K562 (cell line): Measurements from ENCODE around the gene IRF2. TPM values are rescaled to one million over a fixed set of nuclear protein-coding genes. Genes with fewer than 3 reads are reported as not detected.

Source experiments
- ATAC-seq: fragments of 200-7000 bp; cut with Tn5 transposase; 3 replicates; pipeline ENCODE4 v1.9.1; 2020; ENCODE audit warnings: moderate library complexity
- BruUV-seq: library from RNA; stranded (reverse); fragments of 400-500 nt; replicated peaks from 2 replicates; lab custom pipeline; 2021; lab: Mats Ljungman, UMichigan
- CTCF ChIA-PET: fragments of 300-600 bp; formaldehyde crosslinking; extraction: SDS; loops from one replicate; lab custom pipeline; 2021; ENCODE audit warnings: low intra/inter-chr PET ratio; lab: Yijun Ruan, JAX
- POLR2A ChIA-PET: fragments of 300-600, 350-650 bp; sonication (Branson Sonifier 250); formaldehyde crosslinking; extraction: SDS; loops from one replicate; lab custom pipeline; 2021; ENCODE audit warnings: antibody characterized with exemption, inconsistent platforms; lab: Yijun Ruan, JAX
- DNase-seq, 4 experiments: peaks; one replicate each; pipeline versions ENCODE4 v3.0.0 to v3.0.0-alpha.2; 2011 to 2018; ENCODE audit warnings: low spot score in 3 of 4, mixed read lengths in 3 of 4; ENCODE audit errors: extremely low read depth in 1 of 4
- FAIRE-seq: peaks from 2 replicates; lab custom pipeline; 2011; peaks lifted over from hg19 to GRCh38; lab: Jason Lieb, UNC
- H2AFZ ChIP-seq: 2 replicates; pipeline ENCODE4 v1.6.0; 2011; ENCODE audit warnings: low read depth, low read length, control low read depth, inconsistent platforms
- H3K27ac ChIP-seq: fragments of 200-600 bp; 3 replicates; pipeline ENCODE4 v1.8.0; 2011; ENCODE audit warnings: low read depth, mild to moderate bottlenecking, control low read depth, inconsistent platforms, low read length, moderate library complexity, mixed read lengths; ENCODE audit errors: extremely low read depth
- H3K27me3 ChIP-seq, 2 experiments: fragments of 300-600 bp in 1 of 2; 2 replicates in 1 of 2; 3 replicates in 1 of 2; pipeline versions ENCODE4 v1.6.0 to v1.8.0; 2011; ENCODE audit warnings: inconsistent platforms in 2 of 2, low read length in 2 of 2, mild to moderate bottlenecking in 1 of 2, mixed read lengths in 1 of 2, moderate library complexity in 1 of 2; ENCODE audit not compliant: control insufficient read depth in 2 of 2, insufficient read depth in 2 of 2
- H3K36me3 ChIP-seq: fragments of 300-600 bp; 3 replicates; pipeline ENCODE4 v1.8.0; 2011; ENCODE audit warnings: mild to moderate bottlenecking, low read length, inconsistent platforms; ENCODE audit not compliant: control insufficient read depth, insufficient read depth
- H3K4me1 ChIP-seq, 2 experiments: fragments of 200-600 bp in 1 of 2; replicated peaks in 1 of 2; 2 replicates in 1 of 2; 3 replicates in 1 of 2; pipeline versions ENCODE4 v1.5.1 to v1.8.0; 2011; ENCODE audit warnings: inconsistent platforms in 2 of 2, low read length in 2 of 2, mild to moderate bottlenecking in 1 of 2, mixed read lengths in 1 of 2, moderate library complexity in 1 of 2; ENCODE audit not compliant: control insufficient read depth in 2 of 2, insufficient read depth in 2 of 2
- H3K4me2 ChIP-seq: 2 replicates; pipeline ENCODE4 v1.6.1; 2011; ENCODE audit warnings: low read length, control low read depth, inconsistent platforms, mixed read lengths; ENCODE audit not compliant: insufficient read depth
- H3K4me3 ChIP-seq: fragments of 200-600 bp; sonication (generic), shearing (Covaris generic); 2 replicates; pipeline ENCODE4 v1.5.1; 2016; ENCODE audit warnings: control low read depth, inconsistent platforms
- H3K79me2 ChIP-seq: fragments of 200-600 bp; 3 replicates; pipeline ENCODE4 v1.8.0; 2011; ENCODE audit warnings: low read length, inconsistent platforms; ENCODE audit not compliant: control insufficient read depth, insufficient read depth
- H3K9ac ChIP-seq, 2 experiments: 2 replicates each; pipeline versions ENCODE4 v1.6.0 to v1.6.1; 2011; ENCODE audit warnings: low read depth in 2 of 2, low read length in 2 of 2, control low read depth in 1 of 2, inconsistent platforms in 1 of 2, mild to moderate bottlenecking in 1 of 2, mixed read lengths in 1 of 2; ENCODE audit not compliant: insufficient read depth in 1 of 2
- H3K9me1 ChIP-seq: one replicate; pipeline ENCODE4 v1.6.0; 2011; ENCODE audit warnings: inconsistent platforms, mild to moderate bottlenecking, low read length, moderate library complexity; ENCODE audit not compliant: control insufficient read depth, insufficient read depth
- H3K9me3 ChIP-seq: replicated peaks from 2 replicates; pipeline ENCODE4 v1.5.1; 2011; ENCODE audit warnings: low read depth, low read length, inconsistent platforms; ENCODE audit not compliant: control insufficient read depth, insufficient read depth
- H4K20me1 ChIP-seq: replicated peaks from 2 replicates; pipeline ENCODE4 v1.6.1; 2011; ENCODE audit warnings: low read length, inconsistent platforms, mixed read lengths; ENCODE audit not compliant: control insufficient read depth, insufficient read depth
- CREB3L1 ChIP-seq: fragments of 450-650 bp; IDR thresholded peaks from 2 replicates; pipeline ENCODE4 v1.6.1; 2014; ENCODE audit warnings: low read depth, mild to moderate bottlenecking, moderate library complexity, borderline replicate concordance
- FOXP4 ChIP-seq: sonication (generic); formaldehyde crosslinking; IDR thresholded peaks from 2 replicates; pipeline ENCODE4 v1.8.0; 2022; ENCODE audit warnings: mild to moderate bottlenecking, missing genetic modification reagents, borderline replicate concordance
- HEY1 ChIP-seq: fragments of 250-450 bp; sonication (Bioruptor Pico); IDR thresholded peaks from 2 replicates; pipeline ENCODE4 v1.5.0; 2020; ENCODE audit warnings: mild to moderate bottlenecking, moderate library complexity, borderline replicate concordance
- HIVEP1 ChIP-seq: fragments of 250-450 bp; sonication (Bioruptor Pico); IDR thresholded peaks from 2 replicates; pipeline ENCODE4 v1.4.0; 2020; ENCODE audit warnings: mild to moderate bottlenecking
- HMG20A ChIP-seq: fragments of 450-650 bp; formaldehyde crosslinking; conservative IDR thresholded peaks from 2 replicates; pipeline ENCODE4 v1.4.0; 2020; ENCODE audit warnings: mild to moderate bottlenecking, mixed read lengths
- HNRNPUL1 ChIP-seq: fragments of 200-400 bp; formaldehyde crosslinking; IDR thresholded peaks from 2 replicates; pipeline ENCODE4 v1.6.1; 2017; ENCODE audit warnings: low read length
- NR3C1 ChIP-seq: sonication (generic); formaldehyde crosslinking; IDR thresholded peaks from 2 replicates; pipeline ENCODE4 v1.8.1; 2022; ENCODE audit warnings: missing genetic modification reagents
- NRF1 ChIP-seq, 2 experiments: fragments of 450-650 bp; IDR thresholded peaks in 1 of 2; conservative IDR thresholded peaks in 1 of 2; 2 replicates each; pipeline ENCODE4 v1.6.1; 2014; ENCODE audit warnings: mild to moderate bottlenecking in 2 of 2
- OTX1 ChIP-seq: fragments of 450-650 bp; formaldehyde crosslinking; IDR thresholded peaks from 2 replicates; pipeline ENCODE4 v1.4.0; 2022; ENCODE audit warnings: mild to moderate bottlenecking
- RHOXF2B ChIP-seq: fragments of 250-450 bp; sonication (Bioruptor Pico); conservative IDR thresholded peaks from 2 replicates; pipeline ENCODE4 v1.5.1; 2021
- SREBF1 ChIP-seq: fragments of 150-350 bp; IDR thresholded peaks from 2 replicates; pipeline ENCODE4 v1.6.1; 2014; ENCODE audit warnings: antibody characterized with exemption, low read depth, low read length, borderline replicate concordance
- ZNF217 ChIP-seq: sonication (generic); formaldehyde crosslinking; IDR thresholded peaks from 2 replicates; pipeline ENCODE4 v1.8.0; 2022; ENCODE audit warnings: mild to moderate bottlenecking, missing genetic modification reagents
- ZNF324 ChIP-seq: fragments of 250-450 bp; sonication (Bioruptor Pico); IDR thresholded peaks from 2 replicates; pipeline ENCODE4 v1.4.0; 2020; ENCODE audit warnings: mild to moderate bottlenecking
- WGBS: fragments of 100-300 bp; shearing (Covaris generic); methylation state at CpG from one replicate; pipeline ENCODE4 v1.1.6; 2016; ENCODE audit warnings: low coverage, mixed read lengths; ENCODE audit not compliant: insufficient coverage; ENCODE audit errors: missing lambda C conversion rate; 5-methylcytosine and 5-hydroxymethylcytosine counted together
- in situ Hi-C: fragments of 300-500 bp; cut with MboI; formaldehyde crosslinking; loops from 4 replicates; pipeline ENCODE4 v1.15.0; 2018; ENCODE audit warnings: inconsistent platforms, mixed read lengths
- intact Hi-C: fragments of 100-400 bp; cut with micrococcal nuclease; formaldehyde crosslinking; loops from 2 replicates; pipeline ENCODE4 v1.14.2; 2022
- polyA plus RNA-seq, 8 experiments: library from polyadenylated mRNA; depleted of rRNA in 4 of 8; stranded (reverse) in 5 of 8; unstranded in 3 of 8; fragments of >200 nt; fragmentation: Nextera tagmentation in 2 of 8; fragmentation: Illumina TruSeq in 1 of 8; extraction: Ambion mirVana in 2 of 8; extraction: Trizol in 1 of 8; gene quantifications; 2 replicates each; pipeline versions ENCODE4 v1.2.1 to v1.2.3, GENCODE V29; 2011 to 2014; ENCODE audit warnings: inconsistent platforms in 1 of 8, missing spikeins in 1 of 8
- total RNA-seq, 7 experiments: library from RNA; depleted of rRNA in 6 of 7; stranded (reverse); fragments of >200 nt in 6 of 7; fragmentation: Illumina TruSeq in 2 of 7; extraction: Trizol in 2 of 7; gene quantifications; 2 replicates each; pipeline versions ENCODE4 v1.2.1 to v1.2.3, GENCODE V29; 2011 to 2021; ENCODE audit warnings: low replicate concordance in 1 of 7
- TF ChIP-seq, protein P1 (sequence below): fragments of 450-650 bp; conservative IDR thresholded peaks from 2 replicates; pipeline ENCODE4 v1.6.1; 2016; ENCODE audit warnings: missing genetic modification characterization, low read depth, mild to moderate bottlenecking, control low read depth, missing compliant biosample characterization
- TF ChIP-seq, protein P2 (sequence below): sonication (generic); formaldehyde crosslinking; IDR thresholded peaks from 2 replicates; pipeline ENCODE4 v1.8.0; 2022; ENCODE audit warnings: missing genetic modification reagents, mild to moderate bottlenecking, borderline replicate concordance

The IRF2 gene
- total and polyA plus RNA-seq, 9 of the 15 experiments (the other 6 are each of a cell fraction or from before 2014, with no cell fraction given) = 7.1 to 17.1 (median 11.3) TPM

GRCh38 chr4:184456337-184456736 lies 18.0 kb downstream of the IRF2 start:
- intact Hi-C loops = no loop called here
- Histone ChIP-seq H3K27me3 (no peaks in the 10 kb centered on the region), H3K79me2 (peaks cover 7% of the 10 kb centered on the region; the same call in 1 of the 3 replicates), H3K4me3 (no peak overlapping the region), H3K9me3 (no peaks in the 10 kb centered on the region), H3K27ac (no peak overlapping the region), H3K4me2 (no peak overlapping the region), H4K20me1 (peaks cover 31% of the 10 kb centered on the region), H3K9ac (no peak overlapping the region), H3K36me3 (no peaks in the 10 kb centered on the region), H3K4me1 (peaks cover 5 to 22% of the 10 kb centered on the region in 2 experiments; a peak in 4 of 5 replicates), H2AFZ (no peak overlapping the region), H3K9me1 (no peaks in the 10 kb centered on the region)
- ChIA-PET POLR2A (interaction anchor here (0.8 kb wide), 1 partner anchor 188 kb away, joined by 3 read pairs; no protein-coding TSS in a partner anchor), CTCF (no interaction called here)
- TF ChIP-seq HIVEP1 (CRISPR knock-in tag) (no peak), HMG20A (CRISPR knock-in tag) (no peak), HEY1 (CRISPR knock-in tag) (no peak), NRF1 (conservative IDR thresholded peaks at IDR 0.05 in 1 of 2, IDR thresholded peaks at IDR 0.05 in 1 of 2) (no peak), FOXP4 (CRISPR knock-in tag) (no peak), HNRNPUL1 (no peak), ZNF324 (CRISPR knock-in tag) (no peak), RHOXF2B (no peak), SREBF1 (no peak), NR3C1 (CRISPR knock-in tag) (no peak), CREB3L1 (no peak), OTX1 (CRISPR knock-in tag) (no peak), ZNF217 (no peak)
- TF ChIP-seq, protein P1, sequence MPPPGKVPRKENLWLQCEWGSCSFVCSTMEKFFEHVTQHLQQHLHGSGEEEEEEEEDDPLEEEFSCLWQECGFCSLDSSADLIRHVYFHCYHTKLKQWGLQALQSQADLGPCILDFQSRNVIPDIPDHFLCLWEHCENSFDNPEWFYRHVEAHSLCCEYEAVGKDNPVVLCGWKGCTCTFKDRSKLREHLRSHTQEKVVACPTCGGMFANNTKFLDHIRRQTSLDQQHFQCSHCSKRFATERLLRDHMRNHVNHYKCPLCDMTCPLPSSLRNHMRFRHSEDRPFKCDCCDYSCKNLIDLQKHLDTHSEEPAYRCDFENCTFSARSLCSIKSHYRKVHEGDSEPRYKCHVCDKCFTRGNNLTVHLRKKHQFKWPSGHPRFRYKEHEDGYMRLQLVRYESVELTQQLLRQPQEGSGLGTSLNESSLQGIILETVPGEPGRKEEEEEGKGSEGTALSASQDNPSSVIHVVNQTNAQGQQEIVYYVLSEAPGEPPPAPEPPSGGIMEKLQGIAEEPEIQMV = no peak
- TF ChIP-seq, protein P2, sequence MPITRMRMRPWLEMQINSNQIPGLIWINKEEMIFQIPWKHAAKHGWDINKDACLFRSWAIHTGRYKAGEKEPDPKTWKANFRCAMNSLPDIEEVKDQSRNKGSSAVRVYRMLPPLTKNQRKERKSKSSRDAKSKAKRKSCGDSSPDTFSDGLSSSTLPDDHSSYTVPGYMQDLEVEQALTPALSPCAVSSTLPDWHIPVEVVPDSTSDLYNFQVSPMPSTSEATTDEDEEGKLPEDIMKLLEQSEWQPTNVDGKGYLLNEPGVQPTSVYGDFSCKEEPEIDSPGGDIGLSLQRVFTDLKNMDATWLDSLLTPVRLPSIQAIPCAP (CRISPR knock-in tag) = no peak
- no peak for DNase-seq
- no TSS peak for BruUV-seq
- ATAC-seq = no peak
- in situ Hi-C loops = no loop called here
- no peak for FAIRE-seq
- WGBS = 93% methylated on average over 23 of the region's 26 CpGs
